Right forelimb (tissue), 1 donor: ENCODE measurements around the gene MED10.
"Not testable (repeated sequence)": the region's sequence is repeated elsewhere in the genome, so short reads cannot be mapped to it uniquely, and the experiment has no call there.

ENCODE experiments used
- DNase-seq: peaks from one replicate; pipeline ENCODE4 v3.0.0-alpha.2; 2018

The MED10 gene

GRCh38 chr5:6372251-6373080 is 5.9 kb downstream of the MED10 start:
- DNase-seq, result no peak

- no peak for DNase-seq
Measured at GRCh38 chr5:6371079-6371810, 7.1 kb downstream of the MED10 start.

- DNase-seq, result no peak
Measured at GRCh38 chr5:6370580-6370979, 7.8 kb downstream of the MED10 start.

GRCh38 chr5:6365977-6366590 is 12.3 kb downstream of the MED10 start:
- no peak for DNase-seq

GRCh38 chr5:6365142-6365976 is 13.0 kb downstream of the MED10 start:
- DNase-seq, result no peak

- DNase-seq, result not testable (repeated sequence)
Measured at GRCh38 chr5:6363454-6364011, 14.8 kb downstream of the MED10 start.

- DNase-seq, result no peak
Measured at GRCh38 chr5:6362846-6363245, 15.5 kb downstream of the MED10 start.

- DNase-seq, result no peak
Measured at GRCh38 chr5:6361101-6361500, 17.2 kb downstream of the MED10 start.

- DNase-seq, result no peak
Measured at GRCh38 chr5:6360323-6361072, 17.8 kb downstream of the MED10 start.

- DNase-seq, result no peak
Measured at GRCh38 chr5:6359555-6360322, 18.6 kb downstream of the MED10 start.

- DNase-seq, result no peak
Measured at GRCh38 chr5:6358434-6358820, 19.9 kb downstream of the MED10 start.

GRCh38 chr5:6357817-6358433 is 20.4 kb downstream of the MED10 start:
- not testable (repeated sequence) for DNase-seq

- no peak for DNase-seq
Measured at GRCh38 chr5:6356578-6357164, 21.7 kb downstream of the MED10 start.

- DNase-seq, result no peak
Measured at GRCh38 chr5:6355294-6355693, 23.1 kb downstream of the MED10 start.

GRCh38 chr5:6354848-6355247 is 23.5 kb downstream of the MED10 start:
- DNase-seq, result no peak

- no peak for DNase-seq
Measured at GRCh38 chr5:6353602-6354302, 24.6 kb downstream of the MED10 start.

- no peak for DNase-seq
Measured at GRCh38 chr5:6350277-6351090, 27.9 kb downstream of the MED10 start.

- DNase-seq, result no peak
Measured at GRCh38 chr5:6349387-6349786, 29.0 kb downstream of the MED10 start.
